ENCODE results near the gene IFI44L. TPM values are rescaled to one million over a fixed set of nuclear protein-coding genes. Genes with fewer than 3 reads are reported as not detected.

IFI44L gene
- total and polyA plus RNA-seq, 7 donors: 0.91 to 5.6 (median 2.5) TPM

DNA sequence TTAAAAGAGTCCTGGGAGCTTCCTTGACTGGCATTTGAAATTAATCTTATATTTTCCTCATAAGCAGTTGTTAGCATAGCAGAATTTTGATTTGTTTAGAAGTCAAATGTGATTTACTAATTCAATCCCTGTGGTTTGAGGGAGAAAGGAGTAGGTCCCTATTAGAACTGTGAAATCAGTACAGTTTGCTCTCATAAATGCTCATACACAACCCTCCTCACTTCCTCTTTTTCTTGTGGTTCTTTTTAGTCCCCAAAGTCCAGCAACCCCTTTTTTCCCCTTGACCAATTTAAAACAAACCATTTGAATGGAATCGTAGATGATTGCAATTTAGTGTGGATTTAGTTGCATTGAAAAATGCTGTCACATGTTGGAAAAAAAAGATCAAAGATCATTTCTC, 20.2 kb downstream of the IFI44L start:
- H3K36me3 ChIP-seq (ENCODE audit: insufficient read depth in 1 of 2, low read depth in 1 of 2): no peaks in the 10 kb centered on the region
- WGBS, 3 donors: 56 to 67% (median 63%) methylated on average over 1 of the region's 1 CpG
- H3K27me3 ChIP-seq (ENCODE audit: insufficient read depth in 3 of 3, low read length in 2 of 3): no peaks in the 10 kb centered on the region
- H3K4me1 ChIP-seq: no peaks in the 10 kb centered on the region
- ATAC-seq (no peak), DNase-seq (no peak)
- TF ChIP-seq, protein P1, sequence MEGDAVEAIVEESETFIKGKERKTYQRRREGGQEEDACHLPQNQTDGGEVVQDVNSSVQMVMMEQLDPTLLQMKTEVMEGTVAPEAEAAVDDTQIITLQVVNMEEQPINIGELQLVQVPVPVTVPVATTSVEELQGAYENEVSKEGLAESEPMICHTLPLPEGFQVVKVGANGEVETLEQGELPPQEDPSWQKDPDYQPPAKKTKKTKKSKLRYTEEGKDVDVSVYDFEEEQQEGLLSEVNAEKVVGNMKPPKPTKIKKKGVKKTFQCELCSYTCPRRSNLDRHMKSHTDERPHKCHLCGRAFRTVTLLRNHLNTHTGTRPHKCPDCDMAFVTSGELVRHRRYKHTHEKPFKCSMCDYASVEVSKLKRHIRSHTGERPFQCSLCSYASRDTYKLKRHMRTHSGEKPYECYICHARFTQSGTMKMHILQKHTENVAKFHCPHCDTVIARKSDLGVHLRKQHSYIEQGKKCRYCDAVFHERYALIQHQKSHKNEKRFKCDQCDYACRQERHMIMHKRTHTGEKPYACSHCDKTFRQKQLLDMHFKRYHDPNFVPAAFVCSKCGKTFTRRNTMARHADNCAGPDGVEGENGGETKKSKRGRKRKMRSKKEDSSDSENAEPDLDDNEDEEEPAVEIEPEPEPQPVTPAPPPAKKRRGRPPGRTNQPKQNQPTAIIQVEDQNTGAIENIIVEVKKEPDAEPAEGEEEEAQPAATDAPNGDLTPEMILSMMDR (IDR thresholded peaks at IDR 0.05): no peak
- no peak overlapping the region for H3K4me3 ChIP-seq
- intact Hi-C loops (cut with DNase I): no loop called here
- no peaks in the 10 kb centered on the region for H3K9me3 ChIP-seq
- H3K27ac ChIP-seq: no peak overlapping the region

DNA sequence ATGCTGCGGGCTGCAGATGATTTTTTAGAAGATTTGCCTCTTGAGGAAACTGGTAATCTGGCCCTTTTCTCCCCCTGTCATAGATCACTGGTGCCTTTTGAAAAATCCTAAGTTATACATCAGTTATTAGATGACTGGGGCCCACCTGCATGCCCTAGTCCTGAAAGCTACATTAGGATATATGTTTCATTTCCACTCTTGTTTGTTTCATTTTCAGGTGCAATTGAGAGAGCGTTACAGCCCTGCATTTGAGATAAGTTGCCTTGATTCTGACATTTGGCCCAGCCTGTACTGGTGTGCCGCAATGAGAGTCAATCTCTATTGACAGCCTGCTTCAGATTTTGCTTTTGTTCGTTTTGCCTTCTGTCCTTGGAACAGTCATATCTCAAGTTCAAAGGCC, 21.3 kb downstream of the IFI44L start:
- Histone ChIP-seq H3K4me1 (no peaks in the 10 kb centered on the region), H3K27ac (no peak overlapping the region), H3K9me3 (no peaks in the 10 kb centered on the region), H3K36me3 (ENCODE audit: insufficient read depth in 1 of 2, low read depth in 1 of 2) (no peaks in the 10 kb centered on the region), H3K4me3 (no peak overlapping the region), H3K27me3 (ENCODE audit: insufficient read depth in 3 of 3, low read length in 2 of 3) (no peaks in the 10 kb centered on the region)
- ATAC-seq (no peak), DNase-seq (no peak)
- TF ChIP-seq, protein P1 (IDR thresholded peaks at IDR 0.05): no peak
- intact Hi-C loops (cut with DNase I): no loop called here
- 90 to 93% (median 92%) methylated on average over 4 of the region's 4 CpGs for WGBS, 3 donors

DNA sequence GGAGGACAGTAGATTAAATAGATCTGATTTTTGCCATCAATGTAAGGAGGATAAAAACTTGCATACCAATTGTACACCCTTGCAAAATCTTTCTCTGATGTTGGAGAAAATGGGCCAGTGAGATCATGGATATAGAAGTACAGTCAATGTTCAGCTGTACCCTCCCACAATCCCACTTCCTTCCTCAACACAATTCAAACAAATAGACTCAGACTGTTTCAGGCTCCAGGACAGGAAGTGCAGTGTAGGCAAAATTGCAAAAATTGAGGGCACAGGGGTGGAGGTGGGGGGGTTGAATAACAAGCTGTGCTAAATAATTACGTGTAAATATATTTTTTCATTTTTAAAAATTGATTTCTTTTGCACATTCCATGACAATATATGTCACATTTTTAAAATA, 25.5 kb downstream of the IFI44L start:
- 67 to 81% (median 70%) methylated on average over 1 of the region's 1 CpG for WGBS, 3 donors
- ATAC-seq: no peak
- DNase-seq: no peak
- TF ChIP-seq, protein P1 (IDR thresholded peaks at IDR 0.05): no peak
- Histone ChIP-seq H3K27me3 (ENCODE audit: insufficient read depth in 3 of 3, low read length in 2 of 3) (no peaks in the 10 kb centered on the region), H3K4me3 (no peak overlapping the region), H3K4me1 (no peaks in the 10 kb centered on the region), H3K9me3 (no peaks in the 10 kb centered on the region), H3K27ac (no peak overlapping the region), H3K36me3 (ENCODE audit: insufficient read depth in 1 of 2, low read depth in 1 of 2) (no peaks in the 10 kb centered on the region)
- intact Hi-C loops (cut with DNase I): no loop called here

DNA sequence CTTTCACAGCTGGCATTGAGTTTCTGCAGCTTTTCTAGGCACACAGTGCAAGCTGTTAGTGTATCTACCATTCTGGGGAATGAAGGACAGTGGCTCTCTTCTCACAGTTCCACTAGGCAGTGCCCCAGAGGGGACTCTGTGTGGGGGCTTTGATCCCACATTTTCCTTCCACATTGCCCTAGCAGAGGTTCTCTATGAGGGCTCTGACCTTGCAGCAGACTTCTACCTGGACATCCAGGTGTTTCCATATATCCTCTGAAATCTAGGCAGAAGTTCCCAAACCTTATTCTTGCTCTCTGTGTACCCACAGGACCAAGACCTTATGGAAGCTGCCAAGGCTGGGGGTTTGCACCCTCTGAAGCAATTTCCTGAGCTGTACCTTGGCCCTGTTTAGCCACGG, 27.0 kb downstream of the IFI44L start:
- ATAC-seq (no peak), DNase-seq (no peak)
- Histone ChIP-seq H3K4me1 (no peaks in the 10 kb centered on the region), H3K27me3 (ENCODE audit: insufficient read depth in 3 of 3, low read length in 2 of 3) (no peaks in the 10 kb centered on the region), H3K36me3 (ENCODE audit: insufficient read depth in 1 of 2, low read depth in 1 of 2) (no peaks in the 10 kb centered on the region), H3K9me3 (no peaks in the 10 kb centered on the region), H3K27ac (no peak overlapping the region), H3K4me3 (no peak overlapping the region)
- 92 to 100% (median 97%) methylated on average over 1 of the region's 1 CpG for WGBS, 3 donors
- TF ChIP-seq, protein P1 (IDR thresholded peaks at IDR 0.05): no peak
- intact Hi-C loops (cut with DNase I): no loop called here

DNA sequence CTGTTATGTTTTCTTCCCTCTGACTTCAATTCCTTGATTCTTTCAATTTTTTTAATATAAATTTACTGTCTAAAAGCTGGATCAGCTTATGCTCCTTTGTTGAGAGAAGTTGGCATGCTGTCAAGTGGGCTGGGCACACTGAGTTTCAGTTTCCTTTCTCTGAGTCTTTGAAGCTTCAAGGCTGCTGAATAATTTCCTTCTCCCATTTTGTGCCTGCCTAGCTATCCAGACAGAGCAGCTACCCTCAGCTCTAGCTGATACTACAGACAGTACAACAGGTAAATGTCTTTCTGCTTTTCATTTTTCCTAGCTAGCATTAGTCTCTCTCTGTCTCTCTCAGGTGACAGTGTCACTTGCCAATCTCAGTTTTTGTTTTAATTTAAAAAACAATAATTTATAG, 29.4 kb downstream of the IFI44L start, which contains the start of gene IFI44:
Gene IFI44, plus strand, starts transcription at position 204 of the 400 bp plus-strand sequence. CDS start 365 bp downstream, outside the sequence.
- peak within 1 kb of the TSS; percentile 59 for H3K4me3 ChIP-seq
- TF ChIP-seq, protein P1 (IDR thresholded peaks at IDR 0.05): no peak
- DNase-seq: peak; percentile 70 to 83
- H3K4me1 ChIP-seq: no peaks in the 10 kb centered on the region
- peak; percentile 40 to 78 (median 55) for ATAC-seq
- no peaks in the 10 kb centered on the region for H3K27me3 ChIP-seq (ENCODE audit: insufficient read depth in 3 of 3, low read length in 2 of 3)
- H3K27ac ChIP-seq: peak within 1 kb of the TSS; percentile 28
- no peaks in the 10 kb centered on the region for H3K9me3 ChIP-seq
- no peaks in the 10 kb centered on the region for H3K36me3 ChIP-seq (ENCODE audit: insufficient read depth in 1 of 2, low read depth in 1 of 2)
- intact Hi-C loops (cut with DNase I): no loop called here
